HG02973 (cell line): ENCODE results near the gene JMJD1C.

ENCODE experiments used
- ATAC-seq: cut with Tn5 transposase; IDR thresholded peaks from one replicate; pipeline ENCODE4 v1.9.1; 2021; ENCODE audit warnings: moderate library complexity; ENCODE audit not compliant: unreplicated experiment

The JMJD1C gene

DNA sequence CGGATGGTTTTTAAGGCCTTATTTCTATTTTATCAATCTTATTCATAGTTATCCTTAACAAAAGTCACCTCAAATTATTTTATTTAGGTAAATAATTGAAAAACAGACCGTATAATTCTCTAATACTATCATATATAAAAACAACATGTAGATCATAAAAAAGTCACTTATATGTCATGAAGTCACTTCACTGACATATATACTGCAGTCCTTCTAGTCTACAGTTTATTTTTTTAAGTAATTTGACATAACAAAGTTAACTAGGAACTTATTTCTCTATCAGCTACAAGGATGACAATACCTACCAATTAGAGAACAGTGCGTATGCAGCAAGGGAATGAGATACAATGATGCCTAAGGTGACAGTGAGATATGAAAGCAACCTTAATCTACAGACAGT lies 26.2 kb downstream of the JMJD1C start:
- ATAC-seq: no peak

DNA sequence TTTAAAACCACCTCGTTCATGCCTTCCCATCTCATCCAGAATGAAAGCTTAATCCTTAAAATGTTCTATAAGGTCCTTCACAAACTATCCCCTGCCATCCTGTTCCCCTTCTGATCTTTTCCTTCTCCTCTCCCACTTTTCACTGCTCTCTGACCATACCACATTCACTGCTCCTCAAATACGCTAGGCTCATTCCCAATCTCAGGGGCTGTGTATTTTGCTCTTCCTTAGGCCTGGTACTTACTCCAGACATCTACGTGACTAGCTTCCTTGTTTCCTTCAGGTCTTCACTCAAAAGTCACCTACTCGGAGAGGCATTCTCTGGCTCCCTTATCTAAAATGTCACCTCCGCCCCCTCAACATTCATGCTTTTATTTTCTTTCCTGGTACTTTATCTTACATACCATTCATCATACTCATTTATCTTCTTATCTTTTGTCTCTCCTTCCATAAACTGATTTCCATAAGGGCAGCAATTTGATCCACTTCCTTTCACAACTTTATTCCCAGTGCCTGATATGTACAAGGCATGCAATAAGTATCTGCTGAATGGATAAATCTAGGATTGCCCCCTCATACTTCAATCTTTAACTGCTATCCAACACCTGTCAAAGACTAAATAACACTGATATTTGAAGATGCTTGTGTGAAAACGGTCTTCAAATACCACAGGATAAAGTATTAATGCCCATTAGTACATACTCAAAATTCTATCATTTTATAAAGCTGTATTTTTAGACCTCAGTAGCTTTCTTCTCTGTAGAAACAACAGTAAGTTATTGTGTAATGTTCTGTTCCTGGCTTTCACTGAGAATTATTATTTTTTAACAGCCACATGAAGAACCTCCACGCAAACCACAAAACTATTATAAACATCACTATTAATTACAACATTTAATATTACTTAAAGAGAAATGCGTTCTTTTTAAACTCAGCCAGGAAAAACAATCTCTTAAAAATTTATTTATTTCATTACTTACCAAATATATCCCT lies 27.0 kb downstream of the JMJD1C start:
- ATAC-seq: no peak

DNA sequence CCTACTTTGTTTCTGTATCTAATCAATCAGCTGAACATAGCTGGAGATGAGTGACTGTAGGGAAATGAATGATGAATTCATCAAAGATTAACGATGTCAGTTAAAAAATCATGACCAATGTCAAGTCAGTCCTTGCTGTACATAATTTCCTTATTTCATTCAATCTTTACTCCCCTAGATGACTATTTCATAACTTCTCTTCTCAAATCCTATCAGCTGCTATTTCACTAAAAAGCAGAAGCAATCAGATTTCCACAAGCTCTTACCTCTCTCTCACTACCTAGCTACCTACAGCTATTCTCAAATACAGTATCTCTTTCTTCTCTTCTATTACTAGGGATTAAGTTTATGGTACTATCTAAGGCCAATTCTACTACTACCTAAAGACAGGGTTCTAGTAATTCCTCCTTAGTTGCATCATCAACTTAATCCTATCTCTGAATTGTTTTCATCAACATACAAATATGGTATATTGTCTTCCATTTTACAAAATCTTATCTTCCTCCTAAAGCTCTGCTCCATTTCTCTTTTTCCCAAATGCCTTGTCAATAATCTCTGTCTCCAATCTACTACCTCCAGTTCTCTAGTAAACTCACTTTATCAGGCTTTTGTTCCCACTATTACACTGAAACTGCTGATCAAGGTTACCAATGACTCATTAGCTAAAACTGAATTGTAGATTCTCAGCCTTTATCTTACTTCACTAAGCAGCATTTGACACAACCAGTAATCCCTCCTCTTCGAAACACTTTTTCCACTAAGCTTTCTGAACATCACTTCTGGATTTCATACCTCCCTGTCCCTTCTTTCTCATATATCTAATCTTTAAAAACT lies 28.4 kb downstream of the JMJD1C start:
- ATAC-seq: no peak

DNA sequence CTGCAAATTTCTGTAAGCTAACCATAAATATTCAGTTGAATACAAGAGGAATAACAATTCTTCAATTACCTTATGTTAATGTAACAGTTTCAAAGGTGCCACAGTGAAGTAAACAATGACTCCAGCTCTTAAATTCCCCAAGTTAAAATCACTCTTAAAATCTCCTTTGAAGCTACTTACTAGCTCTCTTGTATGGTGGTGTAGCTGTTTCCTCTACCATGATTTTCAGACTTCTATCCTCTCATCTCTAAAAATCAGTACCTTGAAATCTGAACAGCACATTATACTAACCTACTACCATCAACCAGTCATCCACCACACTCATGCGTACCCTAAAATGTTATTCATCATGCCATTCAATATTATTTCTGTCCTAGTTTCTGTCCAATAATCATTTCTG lies 29.6 kb downstream of the JMJD1C start:
- no peak for ATAC-seq

DNA sequence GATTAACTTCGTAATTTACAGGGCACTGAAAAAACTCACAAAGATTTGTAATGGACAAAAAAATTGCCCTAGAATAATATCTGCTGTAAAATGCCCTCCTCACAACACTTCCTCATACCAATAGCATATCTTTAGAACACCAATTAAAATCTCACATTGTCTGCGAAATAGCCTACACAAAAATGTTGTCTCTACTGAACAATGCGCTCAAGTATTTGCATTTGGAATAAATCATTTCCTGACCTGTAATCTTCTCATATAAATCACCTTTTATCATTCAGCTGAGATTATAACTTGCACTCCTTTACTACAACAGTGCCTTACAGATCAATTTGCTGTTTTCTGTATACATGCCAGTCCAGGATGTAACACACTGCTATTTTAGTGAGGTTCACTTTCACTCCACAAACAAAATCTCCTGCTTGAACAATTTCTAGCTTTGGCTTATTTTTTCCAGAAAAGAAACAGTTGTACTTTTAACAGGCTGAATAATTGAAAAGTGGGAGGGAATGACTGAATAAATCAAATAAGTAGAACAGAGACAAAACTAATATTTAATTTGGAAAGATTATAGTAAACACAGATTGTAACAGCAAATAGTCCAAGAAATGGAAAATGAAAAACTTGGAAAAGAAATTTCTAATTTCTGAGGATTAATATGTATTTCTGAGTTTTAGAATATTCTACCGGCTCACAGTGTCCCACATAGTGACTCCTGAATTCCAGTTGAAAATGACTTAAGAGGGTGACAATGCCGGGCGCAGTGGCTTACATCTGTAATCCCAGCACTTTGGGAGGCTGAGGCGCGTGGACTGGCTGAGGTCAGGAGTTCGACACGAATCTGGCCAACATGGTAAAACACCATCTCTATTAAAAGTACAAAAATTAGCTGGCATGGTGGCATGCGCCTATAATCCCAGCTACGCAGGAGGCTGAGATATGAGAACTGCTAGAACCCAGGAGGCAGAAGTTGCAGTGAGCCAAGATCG lies 30.6 kb downstream of the JMJD1C start:
- no peak for ATAC-seq

DNA sequence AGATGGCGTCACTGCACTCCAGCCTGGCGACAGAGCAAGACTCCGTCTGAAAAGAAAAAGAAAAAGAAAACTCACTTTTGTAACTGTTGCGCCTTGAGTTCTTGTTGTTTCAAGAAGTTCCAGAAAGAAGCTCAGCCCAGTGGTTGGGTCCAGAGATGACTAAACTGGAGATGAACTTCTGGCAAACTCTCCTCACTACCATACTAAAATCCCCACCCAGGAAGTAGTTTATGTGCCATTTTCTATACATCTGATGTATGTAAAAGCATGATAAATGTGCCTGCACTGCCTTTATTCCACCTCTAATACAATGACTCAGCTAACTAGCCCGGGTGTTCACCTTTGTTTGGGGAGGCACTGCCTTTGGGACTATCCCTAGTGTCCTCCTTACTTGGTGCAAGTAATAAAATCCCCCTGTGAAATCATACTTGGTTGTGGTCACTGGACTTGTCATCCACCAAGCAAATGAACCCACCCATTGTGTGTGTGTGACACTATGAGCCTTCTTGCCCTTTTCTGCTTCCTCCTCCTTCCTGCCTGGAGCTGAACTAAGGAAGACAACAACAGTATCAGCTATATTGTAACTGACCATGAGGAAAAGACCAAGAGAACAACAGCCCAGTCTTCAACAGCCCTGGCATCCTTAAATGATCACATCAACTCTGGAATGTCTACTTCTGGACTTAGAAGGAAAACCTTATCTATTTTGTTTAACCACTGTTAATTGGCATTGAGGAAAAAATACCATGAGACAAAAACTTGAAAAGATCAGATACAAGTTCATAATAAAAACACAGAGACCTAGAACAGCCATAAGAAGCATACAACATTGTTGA lies 33.6 kb downstream of the JMJD1C start:
- no peak for ATAC-seq

DNA sequence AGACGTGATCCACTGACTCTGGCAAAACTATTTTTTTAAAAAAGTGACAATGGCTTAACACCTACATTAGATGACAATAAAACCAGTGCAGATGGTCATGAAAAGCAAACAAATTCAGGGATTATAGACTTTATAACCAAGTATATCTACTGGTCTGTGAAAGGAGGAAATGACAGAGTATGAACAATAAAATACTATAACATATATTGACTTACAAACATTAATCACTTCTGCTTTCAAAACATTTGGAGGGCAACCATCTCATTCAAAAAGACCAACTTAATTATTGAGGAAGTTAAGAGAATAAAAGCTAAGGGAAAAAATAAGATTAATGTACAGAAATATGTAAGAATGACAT lies 34.8 kb downstream of the JMJD1C start:
- ATAC-seq: no peak

DNA sequence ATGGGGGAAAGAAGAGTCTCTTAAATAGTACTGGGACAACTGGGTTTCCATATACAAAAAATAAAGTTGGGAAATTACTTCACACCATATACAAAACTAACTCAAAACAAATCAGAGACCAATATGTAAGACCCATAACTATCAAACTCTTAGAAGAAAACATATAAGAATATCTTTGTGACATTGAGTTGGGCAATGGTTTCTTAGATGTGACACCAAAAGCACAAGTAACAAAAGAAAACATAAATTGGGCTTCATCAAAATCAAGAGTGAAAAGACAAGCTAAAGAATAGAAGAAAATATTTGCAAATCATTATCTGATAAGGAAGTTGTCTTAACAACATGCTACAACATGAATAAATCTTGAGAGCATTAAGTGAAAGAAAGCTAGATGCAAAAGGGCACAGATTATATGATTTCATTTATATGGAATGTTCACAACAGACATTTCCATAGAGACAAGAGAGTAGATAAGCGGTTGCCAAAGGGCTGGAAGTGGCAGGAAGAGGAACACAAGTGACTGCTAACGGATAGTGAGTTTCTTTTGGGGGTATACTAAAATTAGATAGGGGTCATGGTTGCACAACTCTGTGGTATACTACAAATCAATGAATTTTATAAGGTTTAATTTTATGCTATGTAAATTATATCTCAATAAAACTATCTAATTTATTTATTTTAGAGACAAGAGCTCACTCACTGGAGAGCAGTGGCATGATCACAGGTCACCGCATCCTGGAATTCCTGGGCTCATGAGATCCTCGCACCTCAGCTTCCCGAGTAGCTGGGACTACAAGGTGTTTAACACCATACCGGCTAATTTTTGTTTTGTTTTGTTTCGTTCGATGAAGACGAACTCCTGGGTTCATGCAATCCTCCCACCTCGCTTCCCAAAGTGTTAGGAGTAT lies 35.4 kb downstream of the JMJD1C start:
- no peak for ATAC-seq

DNA sequence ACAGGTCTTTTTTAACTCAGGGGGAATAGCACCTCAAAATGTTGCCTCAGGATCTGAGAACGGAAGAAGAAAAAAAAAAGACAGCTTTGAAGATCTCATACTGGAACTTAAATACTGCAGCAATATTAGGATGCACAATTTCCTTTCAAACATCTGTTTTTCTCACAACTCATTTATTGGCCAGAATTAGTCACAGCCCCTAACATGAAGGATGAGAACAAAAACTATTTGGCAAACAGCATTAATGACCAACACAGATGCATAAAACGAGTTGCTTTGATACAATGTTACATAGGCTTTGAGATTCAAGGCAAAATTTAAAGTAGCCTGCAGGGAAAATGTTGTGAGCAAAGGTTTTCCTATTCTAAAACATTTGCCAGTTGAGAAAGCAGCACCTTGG lies 36.5 kb downstream of the JMJD1C start:
- no peak for ATAC-seq

DNA sequence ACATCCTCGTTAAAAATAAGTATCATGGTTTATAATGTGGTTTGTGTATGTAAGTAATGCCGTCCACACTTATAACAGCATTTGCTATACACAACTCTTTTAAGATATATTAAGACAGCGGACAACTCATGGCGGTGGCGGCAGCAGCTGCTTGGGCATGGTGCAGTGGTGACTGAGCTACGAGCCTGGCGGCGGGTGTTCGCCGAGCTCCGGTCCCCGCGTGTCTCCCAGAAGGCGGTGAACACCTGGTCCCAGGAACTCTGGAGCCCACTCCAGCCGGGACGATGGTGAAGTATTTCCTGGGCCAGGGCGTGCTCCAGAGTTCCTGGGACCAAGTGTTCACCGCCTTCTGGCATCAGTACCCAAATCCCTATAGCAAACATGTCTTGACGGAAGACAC lies 38.8 kb downstream of the JMJD1C start:
- ATAC-seq: no peak

DNA sequence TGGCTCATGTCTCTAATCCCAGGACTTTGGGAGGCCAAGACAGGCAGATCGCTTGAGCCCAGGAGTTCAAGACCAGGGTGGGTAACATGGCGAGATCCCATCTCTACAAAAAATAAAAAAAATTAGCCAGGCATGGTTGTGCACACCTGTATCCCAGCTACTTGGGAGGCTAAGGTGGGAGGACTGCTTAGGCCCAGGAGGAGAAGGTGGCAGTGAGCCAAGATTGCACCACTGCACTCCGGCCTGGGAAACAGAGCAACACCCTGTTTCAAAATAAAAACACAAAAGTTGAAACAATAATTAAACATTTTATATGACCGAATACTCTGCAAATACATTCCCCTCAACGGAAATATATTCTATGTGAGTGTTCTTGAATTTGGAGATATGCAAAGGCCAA lies 40.3 kb downstream of the JMJD1C start:
- ATAC-seq: no peak

DNA sequence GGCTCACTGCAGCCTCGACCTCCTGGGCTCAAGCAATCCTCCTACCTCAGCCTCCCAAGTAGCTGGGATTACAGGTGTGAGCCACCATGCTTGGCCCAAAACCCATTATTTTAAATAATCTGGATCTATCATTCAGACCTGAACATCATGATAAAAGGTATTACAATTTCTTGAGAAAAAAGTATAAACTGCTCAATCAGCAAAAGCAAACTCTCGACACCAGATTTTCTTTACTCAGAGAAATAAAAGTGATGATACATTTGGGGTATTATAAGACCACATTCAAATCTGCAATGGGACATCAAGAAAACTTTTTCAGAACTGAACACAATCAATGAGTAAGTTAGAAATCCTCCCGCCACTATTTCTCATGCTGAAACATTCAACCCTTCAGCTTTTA lies 41.2 kb downstream of the JMJD1C start:
- ATAC-seq: no peak

DNA sequence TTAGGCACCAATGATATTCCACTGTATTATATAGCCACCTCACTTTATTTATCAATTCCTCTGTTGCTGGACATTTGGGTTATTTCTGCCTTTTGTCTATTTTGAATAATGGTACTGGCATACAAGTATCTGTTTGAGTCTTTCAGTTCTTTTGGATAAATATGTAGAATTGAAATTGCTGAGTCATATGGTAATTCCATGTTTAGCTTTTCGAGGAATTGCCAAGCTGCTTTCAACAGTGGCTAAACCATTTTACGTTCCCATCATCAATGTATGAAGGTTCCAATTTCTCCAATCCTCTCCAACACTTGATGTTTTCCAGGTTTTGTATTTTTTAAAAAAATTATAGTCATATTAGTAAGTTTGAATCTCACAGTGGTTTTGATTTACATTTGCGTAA lies 42.3 kb downstream of the JMJD1C start:
- ATAC-seq: no peak

DNA sequence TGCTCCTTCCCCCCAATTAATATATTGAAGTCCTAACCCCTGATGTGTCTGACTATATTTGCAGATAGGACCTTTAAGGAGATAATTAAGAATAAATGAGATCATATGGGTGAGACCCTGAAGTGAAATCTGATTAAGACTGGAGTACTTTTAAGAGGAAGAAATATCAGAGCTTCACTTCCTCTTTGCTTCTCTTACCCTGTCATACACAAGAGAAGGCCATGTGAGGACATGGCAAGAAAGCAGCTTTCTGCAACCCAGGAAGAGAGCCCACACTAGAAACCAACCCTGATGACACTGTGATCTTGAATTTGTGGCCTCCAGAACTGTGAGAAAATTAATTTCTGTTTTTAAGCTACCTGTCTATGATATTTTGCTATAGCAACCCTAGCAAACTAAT lies 44.2 kb downstream of the JMJD1C start:
- ATAC-seq: peak; percentile 93

DNA sequence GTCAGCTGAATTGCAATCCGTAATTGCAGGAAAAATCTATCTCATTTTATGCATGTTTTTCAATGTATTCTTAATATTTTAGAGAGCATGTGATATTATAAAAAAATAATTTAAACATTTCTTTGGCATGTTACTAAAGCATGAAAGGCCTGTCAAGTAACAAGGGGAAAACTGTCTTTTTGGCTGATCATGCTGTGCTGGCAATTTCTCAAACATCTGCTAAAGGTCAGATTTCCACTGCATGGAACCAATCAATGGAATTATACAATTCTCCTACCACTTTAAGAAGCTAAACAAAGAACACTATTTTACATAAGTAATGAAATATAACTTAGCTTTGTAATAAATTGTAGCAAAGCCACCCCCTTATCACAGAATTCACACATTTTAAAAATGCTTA lies 49.4 kb downstream of the JMJD1C start:
- ATAC-seq: no peak

DNA sequence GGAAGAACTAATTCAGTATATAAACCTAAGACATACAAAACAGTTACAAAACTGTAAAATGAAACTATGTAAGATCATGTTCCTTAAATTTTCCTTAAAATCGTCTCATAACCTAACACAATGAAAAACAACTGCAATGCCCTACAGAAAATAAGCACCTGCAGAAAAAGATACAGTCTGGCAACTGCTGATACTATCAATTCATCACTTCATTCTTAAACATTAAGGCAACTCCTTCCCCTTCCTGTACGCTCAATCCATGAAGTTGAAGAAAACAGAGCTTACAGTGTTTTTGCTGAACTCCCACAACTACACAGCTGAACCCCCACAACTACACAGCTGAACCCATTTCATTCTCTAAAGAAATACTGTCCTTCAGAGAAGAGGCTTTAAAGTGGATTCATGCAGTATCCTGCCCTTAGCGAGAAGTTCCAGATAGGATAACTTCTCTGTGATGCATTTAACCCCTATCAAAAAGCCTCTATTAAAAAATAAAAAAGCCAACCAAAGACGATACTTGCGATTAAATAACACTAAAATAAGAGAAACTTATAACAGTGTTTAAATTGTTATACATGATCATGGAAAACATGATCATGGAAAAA lies 50.0 kb downstream of the JMJD1C start:
- no peak for ATAC-seq

DNA sequence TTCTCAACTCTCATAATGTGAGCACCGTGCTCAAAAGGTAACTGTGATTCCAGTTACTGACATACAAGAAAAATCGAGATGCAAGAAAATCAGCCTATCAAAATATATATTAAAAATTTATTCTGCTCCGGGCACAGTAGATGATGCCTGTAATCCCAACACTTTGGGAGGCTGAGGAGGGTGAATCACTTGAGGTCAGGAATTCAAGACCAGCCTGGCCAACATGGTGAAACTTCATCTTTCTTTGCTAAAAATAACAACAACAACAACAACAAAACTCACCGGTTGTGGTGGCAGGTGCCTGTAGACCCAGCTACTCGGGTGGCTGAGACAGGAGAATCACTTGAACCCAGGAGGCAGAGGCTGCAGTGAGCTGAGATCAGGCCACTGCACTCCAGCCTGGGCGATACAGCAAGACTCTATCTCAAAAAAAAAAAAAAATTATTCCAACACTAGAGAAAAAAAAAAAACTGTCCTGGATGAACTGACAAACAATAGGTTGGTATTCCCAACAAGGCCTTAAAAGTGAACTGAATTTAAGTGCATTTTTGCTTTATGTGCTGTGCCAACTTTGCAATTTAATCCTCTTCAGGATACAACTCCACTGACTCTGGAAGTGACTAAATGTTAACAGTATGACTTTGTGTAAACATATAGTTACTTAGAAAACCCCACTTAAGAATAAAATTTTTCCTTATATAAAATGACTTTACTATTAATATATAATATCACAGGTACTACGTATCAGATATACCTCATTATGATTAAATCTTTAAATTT lies 51.1 kb downstream of the JMJD1C start:
- ATAC-seq: no peak

DNA sequence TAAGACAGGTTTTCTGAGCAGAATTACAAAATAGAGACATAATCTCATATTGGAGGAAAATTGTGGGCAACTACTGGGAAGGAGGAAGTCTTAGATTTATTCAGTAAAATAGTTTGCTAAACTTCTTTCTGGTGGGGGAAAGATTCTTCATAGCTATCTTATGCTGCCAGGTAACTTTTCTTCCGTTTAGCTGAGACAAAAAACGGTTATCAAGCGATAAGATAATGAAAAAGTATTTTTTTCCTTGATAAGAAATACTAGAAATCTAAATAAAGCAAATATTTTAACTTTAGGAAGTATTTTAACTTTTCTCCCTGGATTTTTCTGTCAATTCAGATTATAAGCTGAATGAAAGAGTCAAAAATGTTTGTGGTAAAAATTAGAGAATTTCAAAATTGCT lies 52.3 kb downstream of the JMJD1C start:
- ATAC-seq: no peak
